Left ventricle myocardium inferior (tissue), 1 donor: ENCODE results near the gene NTRK3. TPM values are rescaled to one million over a fixed set of nuclear protein-coding genes. Genes with fewer than 3 reads are reported as not detected.

Source experiments
- DNase-seq: peaks from one replicate; pipeline ENCODE4 v3.0.0-alpha.2; 2020
- H3K27ac ChIP-seq: fragments of 200-600 bp; replicated peaks from 2 replicates; pipeline ENCODE4 v1.8.0; 2021
- H3K27me3 ChIP-seq: fragments of 200-600 bp; 2 replicates; pipeline ENCODE4 v1.8.0; 2021; ENCODE audit warnings: low read depth
- H3K36me3 ChIP-seq: fragments of 200-600 bp; 2 replicates; pipeline ENCODE4 v1.8.0; 2021
- H3K4me1 ChIP-seq: fragments of 200-600 bp; 2 replicates; pipeline ENCODE4 v1.8.0; 2021
- H3K4me3 ChIP-seq: fragments of 200-600 bp; 2 replicates; pipeline ENCODE4 v1.8.0; 2021; ENCODE audit warnings: mild to moderate bottlenecking, moderate library complexity
- H3K9me3 ChIP-seq: fragments of 200-600 bp; replicated peaks from 2 replicates; pipeline ENCODE4 v1.8.0; 2021
- CTCF ChIP-seq: fragments of 200-600 bp; IDR thresholded peaks from 2 replicates; pipeline ENCODE4 v1.8.0; 2021; ENCODE audit warnings: antibody characterized with exemption, mild to moderate bottlenecking, borderline replicate concordance
- intact Hi-C: fragments of 100-400 bp; cut with micrococcal nuclease; formaldehyde crosslinking; loops from one replicate; pipeline ENCODE4 v1.11.0; 2022
- total RNA-seq: library from RNA; stranded (reverse); fragmentation: NEBNext Ultra II Directional; extraction: Animal tissue kit (Norgen Biotek cat#: 25700); gene quantifications from one replicate; pipeline ENCODE4 v1.2.1, GENCODE V29; 2021
- donor health status: DM: no; HTN: yes; CAD: no; lungs with severe emphysema.

Gene NTRK3
- total RNA-seq, 1 donor from 2014 or later = 1.6 TPM

- Histone ChIP-seq H3K27me3 (no peaks in the 10 kb centered on the region), H3K9me3 (no peaks in the 10 kb centered on the region), H3K27ac (no peak overlapping the region), H3K4me3 (no peak overlapping the region), H3K36me3 (no peaks in the 10 kb centered on the region), H3K4me1 (no peaks in the 10 kb centered on the region)
- intact Hi-C loops = no loop called here
- TF ChIP-seq CTCF = no peak
- DNase-seq = no peak
Measured at GRCh38 chr15:87858651-87859050, 397.9 kb downstream of the NTRK3 start.

GRCh38 chr15:87851497-87851896 is 405.0 kb downstream of the NTRK3 start:
- H3K27ac ChIP-seq = peak overlapping the region; percentile 83
- no peak overlapping the region for H3K4me3 ChIP-seq
- no peak for DNase-seq
- intact Hi-C loops = no loop called here
- TF ChIP-seq CTCF = no peak
- H3K4me1 ChIP-seq = peaks cover 6% of the 10 kb centered on the region
- H3K36me3 ChIP-seq = no peaks in the 10 kb centered on the region
- H3K9me3 ChIP-seq = no peaks in the 10 kb centered on the region
- no peaks in the 10 kb centered on the region for H3K27me3 ChIP-seq

GRCh38 chr15:87850916-87851315 is 405.6 kb downstream of the NTRK3 start:
- Histone ChIP-seq H3K4me3 (no peak overlapping the region), H3K27me3 (no peaks in the 10 kb centered on the region), H3K27ac (peak overlapping the region; percentile 83), H3K9me3 (no peaks in the 10 kb centered on the region), H3K4me1 (peaks cover 6% of the 10 kb centered on the region), H3K36me3 (no peaks in the 10 kb centered on the region)
- peak; percentile 18 for DNase-seq
- no peak for TF ChIP-seq CTCF
- intact Hi-C loops = no loop called here

- intact Hi-C loops = no loop called here
- DNase-seq = no peak
- TF ChIP-seq CTCF = no peak
- H3K36me3 ChIP-seq = no peaks in the 10 kb centered on the region
- H3K27ac ChIP-seq = no peak overlapping the region
- H3K4me3 ChIP-seq = no peak overlapping the region
- no peaks in the 10 kb centered on the region for H3K9me3 ChIP-seq
- peaks cover 6% of the 10 kb centered on the region for H3K4me1 ChIP-seq
- no peaks in the 10 kb centered on the region for H3K27me3 ChIP-seq
Measured at GRCh38 chr15:87849181-87849580, 407.4 kb downstream of the NTRK3 start.

- peaks cover 6% of the 10 kb centered on the region for H3K4me1 ChIP-seq
- no peaks in the 10 kb centered on the region for H3K27me3 ChIP-seq
- TF ChIP-seq CTCF = no peak
- H3K4me3 ChIP-seq = no peak overlapping the region
- no peak overlapping the region for H3K27ac ChIP-seq
- H3K36me3 ChIP-seq = no peaks in the 10 kb centered on the region
- H3K9me3 ChIP-seq = no peaks in the 10 kb centered on the region
- no peak for DNase-seq
- intact Hi-C loops = no loop called here
Measured at GRCh38 chr15:87848012-87848411, 408.5 kb downstream of the NTRK3 start.

- no peaks in the 10 kb centered on the region for H3K27me3 ChIP-seq
Measured at GRCh38 chr15:87846746-87847145, 409.8 kb downstream of the NTRK3 start.

More at GRCh38 chr15:87846746-87847145, 409.8 kb downstream of the NTRK3 start:
- Histone ChIP-seq H3K27ac (no peak overlapping the region), H3K4me3 (no peak overlapping the region), H3K4me1 (peaks cover under 1% of the 10 kb centered on the region), H3K36me3 (no peaks in the 10 kb centered on the region), H3K9me3 (no peaks in the 10 kb centered on the region)
- DNase-seq = no peak
- intact Hi-C loops = no loop called here
- no peak for TF ChIP-seq CTCF
